DND-41 (cell line): ENCODE results near the gene ARSH.
"Not testable (repeated sequence)": the region's sequence is repeated elsewhere in the genome, so short reads cannot be mapped to it uniquely, and the experiment has no call there.

Source experiments
- ATAC-seq: fragments of 200-7000 bp; cut with Tn5 transposase; 3 replicates; pipeline ENCODE4 v1.9.1; 2021; ENCODE audit warnings: low read depth; ENCODE audit not compliant: insufficient read depth
- DNase-seq: peaks from one replicate; pipeline ENCODE4 v3.0.0-alpha.2; 2020
- H2AFZ ChIP-seq: 2 replicates; pipeline ENCODE4 v1.6.0; 2012; ENCODE audit warnings: low read depth, low read length
- H3K27ac ChIP-seq: 2 replicates; pipeline ENCODE4 v1.5.1; 2012; ENCODE audit warnings: low read length, inconsistent platforms
- H3K27me3 ChIP-seq: fragments of 200-600 bp; sonication (generic); 2 replicates; pipeline ENCODE4 v1.6.0; 2012; ENCODE audit warnings: low read length, mild to moderate bottlenecking, inconsistent platforms; ENCODE audit not compliant: insufficient read depth, poor library complexity
- H3K36me3 ChIP-seq: 2 replicates; pipeline ENCODE4 v1.5.1; 2012; ENCODE audit warnings: low read length, inconsistent platforms; ENCODE audit not compliant: insufficient read depth
- H3K4me1 ChIP-seq: 2 replicates; pipeline ENCODE4 v1.5.1; 2012; ENCODE audit warnings: mild to moderate bottlenecking, low read length; ENCODE audit not compliant: insufficient read depth
- H3K4me2 ChIP-seq: 2 replicates; pipeline ENCODE4 v1.6.0; 2012; ENCODE audit warnings: mild to moderate bottlenecking, moderate library complexity, low read length, inconsistent platforms; ENCODE audit not compliant: insufficient read depth
- H3K4me3 ChIP-seq, 2 experiments: fragments of 200-600 bp in 1 of 2; shearing (Covaris generic) in 1 of 2; 2 replicates each; pipeline ENCODE4 v1.5.1; 2012 to 2016; ENCODE audit warnings: inconsistent platforms in 2 of 2, low read length in 2 of 2, mild to moderate bottlenecking in 2 of 2, low read depth in 1 of 2, moderate library complexity in 1 of 2
- H3K79me2 ChIP-seq: 2 replicates; pipeline ENCODE4 v1.6.0; 2012; ENCODE audit warnings: low read length, inconsistent platforms; ENCODE audit not compliant: insufficient read depth
- H3K9ac ChIP-seq: 2 replicates; pipeline ENCODE4 v1.6.0; 2012; ENCODE audit warnings: low read depth, mild to moderate bottlenecking, inconsistent platforms, low read length, moderate library complexity
- H3K9me3 ChIP-seq: 2 replicates; pipeline ENCODE4 v1.5.1; 2012; ENCODE audit warnings: low read length, moderate library complexity, mild to moderate bottlenecking, inconsistent platforms; ENCODE audit not compliant: insufficient read depth, severe bottlenecking
- H4K20me1 ChIP-seq: 2 replicates; pipeline ENCODE4 v1.6.0; 2012; ENCODE audit warnings: low read length; ENCODE audit not compliant: insufficient read depth
- CTCF ChIP-seq: IDR thresholded peaks from 2 replicates; pipeline ENCODE4 v1.5.1; 2012; ENCODE audit warnings: borderline replicate concordance, low read length, moderate library complexity, mild to moderate bottlenecking; ENCODE audit not compliant: poor library complexity, severe bottlenecking; ENCODE audit errors: extremely low read depth
- EZH2 ChIP-seq: IDR thresholded peaks from 3 replicates; pipeline ENCODE4 v1.6.1; 2012; ENCODE audit warnings: borderline replicate concordance, low read depth, mild to moderate bottlenecking, moderate library complexity, low read length, inconsistent platforms; ENCODE audit not compliant: severe bottlenecking

Gene ARSH

GRCh38 chrX:2962381-2962780 lies 44.0 kb upstream of the ARSH start:
- H2AFZ ChIP-seq, result no peak overlapping the region

GRCh38 chrX:2963449-2963848 lies 42.9 kb upstream of the ARSH start:
- not testable (repeated sequence) for DNase-seq, H2AFZ ChIP-seq, H3K9me3 ChIP-seq, H3K27ac ChIP-seq, H3K36me3 ChIP-seq, H3K79me2 ChIP-seq, H3K9ac ChIP-seq, ATAC-seq, H3K4me1 ChIP-seq, H3K27me3 ChIP-seq, H4K20me1 ChIP-seq, H3K4me2 ChIP-seq, H3K4me3 ChIP-seq

More at GRCh38 chrX:2962381-2962780, 44.0 kb upstream of the ARSH start:
- Histone ChIP-seq H3K9ac (no peak overlapping the region), H3K27me3 (no peaks in the 10 kb centered on the region), H3K4me3 (no peak overlapping the region), H3K4me1 (no peaks in the 10 kb centered on the region), H3K36me3 (no peaks in the 10 kb centered on the region), H3K79me2 (no peaks in the 10 kb centered on the region), H3K9me3 (no peaks in the 10 kb centered on the region), H4K20me1 (no peaks in the 10 kb centered on the region), H3K4me2 (no peak overlapping the region), H3K27ac (no peak overlapping the region)
- no peak for ATAC-seq
- TF ChIP-seq EZH2, result no peak
- no peak for TF ChIP-seq CTCF
- DNase-seq, result no peak

- H3K27ac ChIP-seq, ATAC-seq, H3K27me3 ChIP-seq, DNase-seq, H3K4me1 ChIP-seq, H3K9ac ChIP-seq, H3K9me3 ChIP-seq, H2AFZ ChIP-seq, H3K4me3 ChIP-seq, H4K20me1 ChIP-seq, H3K79me2 ChIP-seq, H3K36me3 ChIP-seq, H3K4me2 ChIP-seq: not testable (repeated sequence)
Measured at GRCh38 chrX:2963992-2964794, 42.2 kb upstream of the ARSH start.

GRCh38 chrX:2965965-2966364 lies 40.4 kb upstream of the ARSH start:
- no peaks in the 10 kb centered on the region for H3K9me3 ChIP-seq
- H3K4me3 ChIP-seq, result no peak overlapping the region
- no peak overlapping the region for H2AFZ ChIP-seq
- H4K20me1 ChIP-seq, result no peaks in the 10 kb centered on the region
- H3K79me2 ChIP-seq, result no peaks in the 10 kb centered on the region
- no peak overlapping the region for H3K4me2 ChIP-seq
- DNase-seq, result no peak
- H3K36me3 ChIP-seq, result no peaks in the 10 kb centered on the region
- H3K4me1 ChIP-seq, result no peaks in the 10 kb centered on the region
- no peak overlapping the region for H3K9ac ChIP-seq
- no peak overlapping the region for H3K27ac ChIP-seq
- no peak for ATAC-seq
- no peak for TF ChIP-seq EZH2
- no peak for TF ChIP-seq CTCF
- peaks cover 2% of the 10 kb centered on the region for H3K27me3 ChIP-seq
